Measurements from ENCODE around the gene KHK. TPM values are rescaled to one million over a fixed set of nuclear protein-coding genes. Genes with fewer than 3 reads are reported as not detected.

KHK gene
- total and polyA plus RNA-seq, 8 donors, result 5.1 to 16.2 (median 7.4) TPM

DNA sequence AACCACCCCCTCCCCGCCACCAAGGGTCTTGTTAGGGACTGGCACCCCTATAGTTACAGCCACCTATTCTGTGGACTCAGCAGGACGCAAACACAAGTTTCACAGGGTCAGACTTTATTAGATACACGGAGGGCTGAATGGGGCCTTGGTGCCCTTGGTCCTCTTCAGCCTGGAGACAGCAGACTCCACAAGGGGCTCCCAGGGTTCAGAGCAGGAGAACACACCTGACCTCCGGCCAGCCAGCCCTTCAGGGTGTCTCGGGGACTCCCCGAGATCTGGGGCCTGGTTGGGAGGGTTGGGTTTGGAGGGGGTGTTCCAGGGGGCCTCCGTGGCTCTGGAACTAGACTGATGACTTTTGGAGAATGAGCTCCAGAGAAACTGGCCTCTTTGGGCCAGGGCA is 50.2 kb downstream of the KHK start:
- Histone ChIP-seq H3K4me1 (peaks cover 0 to 6% (median 6%) of the 10 kb centered on the region in 3 donors), H3K36me3 (peaks cover 0 to 2% (median 0%) of the 10 kb centered on the region in 3 donors), H3K27me3 (no peaks in the 10 kb centered on the region), H3K4me3 (no peak overlapping the region), H3K9me3 (no peaks in the 10 kb centered on the region), H3K27ac (no peak overlapping the region)
- intact Hi-C loops (cut with DNase I), result no loop called here
- no peak for DNase-seq
- 87 to 89% methylated on average over 7 of the region's 7 CpGs for WGBS, 2 donors
- no peak for ATAC-seq
- TF ChIP-seq, protein P1, sequence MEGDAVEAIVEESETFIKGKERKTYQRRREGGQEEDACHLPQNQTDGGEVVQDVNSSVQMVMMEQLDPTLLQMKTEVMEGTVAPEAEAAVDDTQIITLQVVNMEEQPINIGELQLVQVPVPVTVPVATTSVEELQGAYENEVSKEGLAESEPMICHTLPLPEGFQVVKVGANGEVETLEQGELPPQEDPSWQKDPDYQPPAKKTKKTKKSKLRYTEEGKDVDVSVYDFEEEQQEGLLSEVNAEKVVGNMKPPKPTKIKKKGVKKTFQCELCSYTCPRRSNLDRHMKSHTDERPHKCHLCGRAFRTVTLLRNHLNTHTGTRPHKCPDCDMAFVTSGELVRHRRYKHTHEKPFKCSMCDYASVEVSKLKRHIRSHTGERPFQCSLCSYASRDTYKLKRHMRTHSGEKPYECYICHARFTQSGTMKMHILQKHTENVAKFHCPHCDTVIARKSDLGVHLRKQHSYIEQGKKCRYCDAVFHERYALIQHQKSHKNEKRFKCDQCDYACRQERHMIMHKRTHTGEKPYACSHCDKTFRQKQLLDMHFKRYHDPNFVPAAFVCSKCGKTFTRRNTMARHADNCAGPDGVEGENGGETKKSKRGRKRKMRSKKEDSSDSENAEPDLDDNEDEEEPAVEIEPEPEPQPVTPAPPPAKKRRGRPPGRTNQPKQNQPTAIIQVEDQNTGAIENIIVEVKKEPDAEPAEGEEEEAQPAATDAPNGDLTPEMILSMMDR (IDR thresholded peaks at IDR 0.05), result no peak
- FAIRE-seq, result no peak

DNA sequence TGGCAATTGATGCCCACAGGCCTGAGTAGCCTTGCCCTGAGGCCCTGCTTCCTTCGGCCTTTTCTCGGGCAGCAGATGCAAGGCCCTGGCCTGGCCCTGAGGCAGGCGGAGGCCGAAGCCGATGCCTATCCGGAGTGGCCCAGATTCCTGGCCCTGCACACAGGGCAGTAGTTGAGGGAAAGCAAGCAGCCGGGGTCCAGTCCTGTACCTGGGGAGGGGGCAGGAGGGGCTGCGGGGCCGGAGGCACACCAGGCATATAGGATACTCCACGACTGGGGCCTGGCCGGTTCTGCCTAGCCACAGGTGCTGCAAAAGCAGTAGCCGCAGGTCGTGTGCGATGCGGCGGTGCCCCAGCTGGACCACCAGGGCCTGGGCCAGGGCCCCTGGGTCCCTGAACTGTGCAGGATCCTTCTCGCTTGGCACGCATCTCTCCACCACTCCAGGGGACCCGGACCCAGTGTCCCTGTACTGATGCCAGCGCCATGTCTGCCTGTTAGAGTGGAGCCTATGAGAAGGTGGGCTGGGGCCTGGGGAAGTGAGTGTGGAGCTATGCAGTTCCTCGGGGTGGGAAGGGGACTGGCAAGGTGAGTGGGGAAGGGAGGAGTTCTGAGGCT is 50.9 kb downstream of the KHK start:
- H3K4me1 ChIP-seq, result peaks cover 0 to 6% (median 6%) of the 10 kb centered on the region in 3 donors
- H3K4me3 ChIP-seq, result no peak overlapping the region
- TF ChIP-seq, protein P1 (IDR thresholded peaks at IDR 0.05), result no peak
- intact Hi-C loops (cut with DNase I), result no loop called here
- H3K36me3 ChIP-seq, result no peaks in the 10 kb centered on the region
- H3K27ac ChIP-seq, result no peak overlapping the region
- FAIRE-seq (no peak), ATAC-seq (no peak), DNase-seq (no peak)
- no peaks in the 10 kb centered on the region for H3K9me3 ChIP-seq
- no peaks in the 10 kb centered on the region for H3K27me3 ChIP-seq
- 84 to 91% methylated on average over 19 to 21 of the region's 21 CpGs for WGBS, 2 donors

DNA sequence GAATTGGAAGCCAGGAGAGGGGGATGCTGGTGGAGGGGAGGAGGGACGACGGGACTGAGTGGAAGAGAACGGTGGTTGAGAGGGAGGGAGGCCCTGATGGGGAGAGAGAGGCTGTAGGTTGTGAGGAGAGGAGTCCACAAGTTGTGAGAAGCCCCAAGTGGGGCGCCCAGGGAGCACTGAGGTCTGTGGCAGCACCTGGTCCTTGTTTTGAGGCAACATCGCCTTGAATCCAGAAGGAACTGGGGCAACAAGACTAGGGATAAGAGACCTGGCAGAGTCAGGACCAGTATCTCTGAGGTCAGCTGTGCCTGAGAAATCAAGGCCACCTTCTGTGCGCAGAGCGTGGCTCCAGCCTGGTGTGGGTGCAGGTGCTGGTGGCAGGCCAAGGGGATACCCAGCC is 51.5 kb downstream of the KHK start:
- H3K27me3 ChIP-seq, result no peaks in the 10 kb centered on the region
- DNase-seq (no peak), ATAC-seq (no peak), FAIRE-seq (no peak)
- H3K9me3 ChIP-seq, result no peaks in the 10 kb centered on the region
- 62 to 65% methylated on average over 7 of the region's 7 CpGs for WGBS, 2 donors
- intact Hi-C loops (cut with DNase I), result no loop called here
- H3K4me3 ChIP-seq, result no peak overlapping the region
- no peak overlapping the region for H3K27ac ChIP-seq
- no peaks in the 10 kb centered on the region for H3K36me3 ChIP-seq
- H3K4me1 ChIP-seq, result peaks cover 0 to 6% (median 3%) of the 10 kb centered on the region in 3 donors
- TF ChIP-seq, protein P1 (IDR thresholded peaks at IDR 0.05), result no peak

DNA sequence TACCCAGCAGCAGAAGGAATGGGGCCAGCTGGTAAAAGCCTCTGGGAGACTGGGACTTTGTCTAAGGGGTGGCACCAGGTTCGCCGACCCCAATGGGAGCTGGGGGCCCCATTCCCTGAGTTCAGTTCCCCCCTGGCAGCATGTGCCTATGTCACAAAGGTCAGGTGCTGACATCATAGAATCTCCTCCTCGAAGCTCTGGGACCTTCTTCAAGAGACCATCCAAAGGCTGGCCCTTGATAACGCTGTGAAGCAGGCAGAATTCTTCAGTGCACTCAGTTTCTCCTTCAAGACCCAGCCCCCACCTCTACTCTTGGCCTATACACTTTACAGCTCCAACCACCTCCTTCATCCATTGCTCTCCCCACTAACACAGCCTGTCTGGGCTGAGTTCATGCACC is 52.7 kb downstream of the KHK start, which contains the start of gene PRR30:
Gene PRR30 (minus strand): TSS at position 101 of the 400 bp plus-strand sequence. CDS start 1,081 bp downstream, outside the sequence.
- Histone ChIP-seq H3K9me3 (no peaks in the 10 kb centered on the region), H3K4me1 (no peaks in the 10 kb centered on the region), H3K4me3 (no peak within 1 kb of the TSS), H3K27me3 (no peaks in the 10 kb centered on the region), H3K36me3 (no peaks in the 10 kb centered on the region), H3K27ac (no peak within 1 kb of the TSS)
- FAIRE-seq (no peak), ATAC-seq (no peak), DNase-seq (no peak)
- WGBS, 2 donors, result 66 to 75% methylated on average over 4 of the region's 4 CpGs
- intact Hi-C loops (cut with DNase I), result no loop called here
- TF ChIP-seq, protein P1 (IDR thresholded peaks at IDR 0.05), result no peak

DNA sequence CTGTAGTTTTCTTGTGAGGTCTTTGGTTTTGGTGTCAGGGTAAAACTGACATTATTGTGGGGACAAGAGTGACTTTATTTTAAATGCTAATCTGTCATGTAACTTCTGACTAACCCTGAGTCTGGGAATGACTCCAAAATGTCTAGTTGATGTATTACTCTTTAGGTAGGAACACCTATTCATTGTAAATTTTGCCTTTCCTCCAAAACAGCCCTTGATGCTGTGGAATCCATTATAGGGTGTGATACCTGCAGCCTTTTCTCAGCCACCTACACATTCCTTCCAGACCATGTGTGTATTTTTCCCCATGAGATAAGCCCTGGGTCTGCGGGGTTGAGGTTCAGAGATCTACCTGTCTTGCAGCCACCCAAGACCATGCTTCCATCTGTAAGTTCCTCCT is 56.7 kb downstream of the KHK start:
- Histone ChIP-seq H3K9me3 (no peaks in the 10 kb centered on the region), H3K4me1 (no peaks in the 10 kb centered on the region), H3K4me3 (no peak overlapping the region), H3K27ac (no peak overlapping the region), H3K27me3 (no peaks in the 10 kb centered on the region), H3K36me3 (no peaks in the 10 kb centered on the region)
- intact Hi-C loops (cut with DNase I), result no loop called here
- FAIRE-seq (no peak), ATAC-seq (no peak), DNase-seq (no peak)
- TF ChIP-seq, protein P1 (IDR thresholded peaks at IDR 0.05), result no peak
- WGBS, 2 donors, result 5 to 14% methylated on average over 1 of the region's 1 CpG

All from pancreas (tissue), 10 donors.